ENCODE data around the gene TBC1D32.

Gene TBC1D32

DNA sequence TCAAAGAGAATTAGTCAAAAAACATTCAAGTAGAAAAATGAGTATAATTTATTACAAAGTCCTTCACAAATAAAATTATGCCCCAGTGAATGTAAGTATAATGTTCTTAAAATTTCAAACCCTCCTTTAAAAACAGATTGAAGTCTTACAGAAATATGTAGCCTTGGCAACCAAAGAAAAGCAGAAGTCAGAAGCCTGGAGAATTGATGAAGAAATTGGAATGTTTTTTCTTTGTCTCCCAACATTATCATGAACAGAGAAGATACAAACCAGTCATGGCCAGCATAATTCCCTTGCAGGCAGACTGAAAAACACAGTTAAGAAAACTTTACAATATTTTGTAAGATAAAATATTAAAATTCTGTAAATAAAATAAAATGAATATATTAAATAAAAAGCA lies 221.9 kb downstream of the TBC1D32 start:
- no peaks in the 10 kb centered on the region for H3K36me3 ChIP-seq (replicated peaks in 1 of 2; ENCODE audit: control insufficient read depth in 2 of 2, insufficient read depth in 2 of 2, low read length in 2 of 2)
- no peak overlapping the region for H4K91ac ChIP-seq (ENCODE audit: low read depth, low read length, poor library complexity)
- no peak overlapping the region for H3K23ac ChIP-seq (ENCODE audit: low read depth, low read length, poor library complexity)
- no peak overlapping the region for H3K18ac ChIP-seq (ENCODE audit: low read length)
- no peak overlapping the region for H2BK15ac ChIP-seq (ENCODE audit: low read length)
- H2BK5ac ChIP-seq (ENCODE audit: low read length): no peak overlapping the region
- H2AK5ac ChIP-seq (ENCODE audit: low read depth, low read length): no peak overlapping the region
- DNase-seq (ENCODE audit: low spot score): no peak
- no peaks in the 10 kb centered on the region for H3K9me3 ChIP-seq (replicated peaks in 1 of 2; ENCODE audit: control insufficient read depth in 2 of 2, insufficient read depth in 1 of 2, low read depth in 1 of 2, low read length in 2 of 2)
- H2AFZ ChIP-seq (ENCODE audit: low read length): no peak overlapping the region
- no peak overlapping the region for H3K14ac ChIP-seq (ENCODE audit: low read length)
- H3K4me1 ChIP-seq (ENCODE audit: control insufficient read depth in 2 of 2, insufficient read depth in 1 of 2, low read depth in 1 of 2, low read length in 2 of 2): no peaks in the 10 kb centered on the region
- H3K4me3 ChIP-seq (ENCODE audit: low read length in 2 of 2): no peak overlapping the region
- no peaks in the 10 kb centered on the region for H3K79me1 ChIP-seq (ENCODE audit: low read depth, low read length)
- no peak overlapping the region for H3K27ac ChIP-seq (replicated peaks; ENCODE audit: low read length)
- no peaks in the 10 kb centered on the region for H3K27me3 ChIP-seq (ENCODE audit: control insufficient read depth in 3 of 3, insufficient read depth in 3 of 3, low read depth in 1 of 3, low read length in 3 of 3)
- no peak overlapping the region for H4K8ac ChIP-seq (ENCODE audit: low read depth, low read length)
- no peak overlapping the region for H3K4me2 ChIP-seq (ENCODE audit: insufficient read depth, low read length, poor library complexity, severe bottlenecking)
- H2BK12ac ChIP-seq (ENCODE audit: low read length): no peak overlapping the region
- no peak overlapping the region for H3K9ac ChIP-seq (ENCODE audit: low read depth, low read length, poor library complexity)
- no peak overlapping the region for H2BK120ac ChIP-seq (ENCODE audit: low read depth, low read length)
- no peak overlapping the region for H3K4ac ChIP-seq (ENCODE audit: low read length)

DNA sequence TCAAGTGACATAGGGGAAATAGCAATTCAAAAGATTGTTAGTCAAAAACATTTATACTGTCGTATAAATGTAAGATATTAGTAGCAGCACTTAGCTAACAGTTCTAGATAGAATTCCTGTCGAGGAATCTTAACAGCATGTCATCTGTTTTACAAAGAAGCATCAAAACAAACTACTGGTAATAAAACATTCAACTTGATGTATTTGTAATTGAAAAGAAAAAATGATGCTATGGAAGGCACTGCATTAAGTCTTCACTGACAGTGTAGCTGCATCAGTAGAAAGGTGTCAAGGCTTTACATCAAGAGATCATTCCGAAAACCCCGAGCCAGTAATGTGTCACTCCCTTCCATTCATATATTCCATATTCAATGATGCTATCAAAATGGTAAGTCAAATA lies 223.5 kb downstream of the TBC1D32 start:
- Histone ChIP-seq H2BK15ac (ENCODE audit: low read length) (no peak overlapping the region), H3K14ac (ENCODE audit: low read length) (no peak overlapping the region), H3K4me3 (ENCODE audit: low read length in 2 of 2) (no peak overlapping the region), H3K23ac (ENCODE audit: low read depth, low read length, poor library complexity) (no peak overlapping the region), H3K4ac (ENCODE audit: low read length) (no peak overlapping the region), H2BK120ac (ENCODE audit: low read depth, low read length) (no peak overlapping the region), H3K18ac (ENCODE audit: low read length) (no peak overlapping the region), H2AK5ac (ENCODE audit: low read depth, low read length) (no peak overlapping the region), H3K27me3 (ENCODE audit: control insufficient read depth in 3 of 3, insufficient read depth in 3 of 3, low read depth in 1 of 3, low read length in 3 of 3) (no peaks in the 10 kb centered on the region), H3K79me1 (ENCODE audit: low read depth, low read length) (no peaks in the 10 kb centered on the region), H3K9me3 (replicated peaks in 1 of 2; ENCODE audit: control insufficient read depth in 2 of 2, insufficient read depth in 1 of 2, low read depth in 1 of 2, low read length in 2 of 2) (no peaks in the 10 kb centered on the region), H4K8ac (ENCODE audit: low read depth, low read length) (no peak overlapping the region), H3K36me3 (replicated peaks in 1 of 2; ENCODE audit: control insufficient read depth in 2 of 2, insufficient read depth in 2 of 2, low read length in 2 of 2) (no peaks in the 10 kb centered on the region), H3K4me1 (ENCODE audit: control insufficient read depth in 2 of 2, insufficient read depth in 1 of 2, low read depth in 1 of 2, low read length in 2 of 2) (no peaks in the 10 kb centered on the region), H2BK5ac (ENCODE audit: low read length) (no peak overlapping the region), H2AFZ (ENCODE audit: low read length) (no peak overlapping the region), H3K27ac (replicated peaks; ENCODE audit: low read length) (no peak overlapping the region), H2BK12ac (ENCODE audit: low read length) (no peak overlapping the region), H4K91ac (ENCODE audit: low read depth, low read length, poor library complexity) (no peak overlapping the region), H3K9ac (ENCODE audit: low read depth, low read length, poor library complexity) (no peak overlapping the region), H3K4me2 (ENCODE audit: insufficient read depth, low read length, poor library complexity, severe bottlenecking) (no peak overlapping the region)
- no peak for DNase-seq (ENCODE audit: low spot score)
- WGBS, 2 donors (ENCODE audit: extremely low coverage in 2 of 2, insufficient read length in 2 of 2, insufficient replicate concordance in 1 of 2): no CpG with 5 or more reads among the region's 4 CpGs

DNA sequence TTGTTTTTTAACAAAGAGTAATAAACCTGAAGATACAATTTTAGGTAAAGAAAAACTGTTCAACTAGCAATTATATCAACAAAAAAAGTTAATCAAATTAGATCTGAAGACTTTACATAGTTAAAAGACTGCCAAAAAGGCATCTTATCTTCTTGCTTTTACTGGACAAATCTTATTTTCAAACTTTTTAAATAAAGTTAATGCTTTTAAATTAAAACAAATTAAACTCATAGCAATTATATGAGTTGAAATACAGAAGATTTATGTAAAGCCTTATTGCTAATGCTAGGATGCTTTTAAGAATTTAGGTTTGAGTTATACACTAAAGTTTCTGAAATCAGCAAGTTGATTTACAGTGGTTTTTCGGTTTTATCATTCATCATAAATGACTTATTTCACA lies 227.3 kb downstream of the TBC1D32 start:
- Histone ChIP-seq H4K8ac (ENCODE audit: low read depth, low read length) (no peak overlapping the region), H3K9ac (ENCODE audit: low read depth, low read length, poor library complexity) (no peak overlapping the region), H3K36me3 (replicated peaks in 1 of 2; ENCODE audit: control insufficient read depth in 2 of 2, insufficient read depth in 2 of 2, low read length in 2 of 2) (no peaks in the 10 kb centered on the region), H2BK12ac (ENCODE audit: low read length) (no peak overlapping the region), H3K27me3 (ENCODE audit: control insufficient read depth in 3 of 3, insufficient read depth in 3 of 3, low read depth in 1 of 3, low read length in 3 of 3) (no peaks in the 10 kb centered on the region), H2BK15ac (ENCODE audit: low read length) (no peak overlapping the region), H3K4me1 (ENCODE audit: control insufficient read depth in 2 of 2, insufficient read depth in 1 of 2, low read depth in 1 of 2, low read length in 2 of 2) (no peaks in the 10 kb centered on the region), H2AFZ (ENCODE audit: low read length) (no peak overlapping the region), H3K79me1 (ENCODE audit: low read depth, low read length) (no peaks in the 10 kb centered on the region), H2AK5ac (ENCODE audit: low read depth, low read length) (no peak overlapping the region), H3K23ac (ENCODE audit: low read depth, low read length, poor library complexity) (no peak overlapping the region), H3K4me3 (ENCODE audit: low read length in 2 of 2) (no peak overlapping the region), H3K4ac (ENCODE audit: low read length) (no peak overlapping the region), H3K18ac (ENCODE audit: low read length) (no peak overlapping the region), H4K91ac (ENCODE audit: low read depth, low read length, poor library complexity) (no peak overlapping the region), H2BK5ac (ENCODE audit: low read length) (no peak overlapping the region), H2BK120ac (ENCODE audit: low read depth, low read length) (no peak overlapping the region), H3K27ac (replicated peaks; ENCODE audit: low read length) (no peak overlapping the region), H3K9me3 (replicated peaks in 1 of 2; ENCODE audit: control insufficient read depth in 2 of 2, insufficient read depth in 1 of 2, low read depth in 1 of 2, low read length in 2 of 2) (no peaks in the 10 kb centered on the region), H3K4me2 (ENCODE audit: insufficient read depth, low read length, poor library complexity, severe bottlenecking) (no peak overlapping the region), H3K14ac (ENCODE audit: low read length) (no peak overlapping the region)
- WGBS, 2 donors (ENCODE audit: extremely low coverage in 2 of 2, insufficient read length in 2 of 2, insufficient replicate concordance in 1 of 2): no CpG with 5 or more reads among the region's 1 CpG
- DNase-seq (ENCODE audit: low spot score): no peak

DNA sequence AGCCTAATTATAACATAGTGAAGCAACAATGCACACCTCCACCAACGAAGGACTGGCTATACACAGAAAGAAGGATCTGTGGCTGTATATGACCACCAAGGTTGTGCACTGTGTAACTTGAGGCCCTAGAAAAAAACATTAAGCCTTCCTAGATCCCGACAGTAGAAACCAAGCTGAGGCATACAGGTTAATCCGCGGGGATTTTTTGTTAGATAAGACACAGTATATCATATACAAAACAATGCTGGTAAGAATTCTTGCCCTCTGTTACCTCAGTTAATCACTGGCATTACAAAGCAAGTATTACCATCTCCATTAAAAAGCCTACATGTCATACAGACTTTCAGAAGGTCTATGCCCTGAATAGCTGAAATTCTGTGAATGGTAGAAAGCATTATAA lies 228.8 kb downstream of the TBC1D32 start:
- H3K36me3 ChIP-seq (replicated peaks in 1 of 2; ENCODE audit: control insufficient read depth in 2 of 2, insufficient read depth in 2 of 2, low read length in 2 of 2): no peaks in the 10 kb centered on the region
- no peaks in the 10 kb centered on the region for H3K4me1 ChIP-seq (ENCODE audit: control insufficient read depth in 2 of 2, insufficient read depth in 1 of 2, low read depth in 1 of 2, low read length in 2 of 2)
- no peak overlapping the region for H3K4ac ChIP-seq (ENCODE audit: low read length)
- H3K4me2 ChIP-seq (ENCODE audit: insufficient read depth, low read length, poor library complexity, severe bottlenecking): no peak overlapping the region
- H3K9ac ChIP-seq (ENCODE audit: low read depth, low read length, poor library complexity): no peak overlapping the region
- H2BK15ac ChIP-seq (ENCODE audit: low read length): no peak overlapping the region
- no peak overlapping the region for H3K18ac ChIP-seq (ENCODE audit: low read length)
- no peak overlapping the region for H3K23ac ChIP-seq (ENCODE audit: low read depth, low read length, poor library complexity)
- no peak overlapping the region for H2BK12ac ChIP-seq (ENCODE audit: low read length)
- no peaks in the 10 kb centered on the region for H3K9me3 ChIP-seq (replicated peaks in 1 of 2; ENCODE audit: control insufficient read depth in 2 of 2, insufficient read depth in 1 of 2, low read depth in 1 of 2, low read length in 2 of 2)
- H3K14ac ChIP-seq (ENCODE audit: low read length): no peak overlapping the region
- no peaks in the 10 kb centered on the region for H3K27me3 ChIP-seq (ENCODE audit: control insufficient read depth in 3 of 3, insufficient read depth in 3 of 3, low read depth in 1 of 3, low read length in 3 of 3)
- no peak overlapping the region for H3K27ac ChIP-seq (replicated peaks; ENCODE audit: low read length)
- DNase-seq (ENCODE audit: low spot score): no peak
- H2BK5ac ChIP-seq (ENCODE audit: low read length): no peak overlapping the region
- no peak overlapping the region for H2AK5ac ChIP-seq (ENCODE audit: low read depth, low read length)
- H2BK120ac ChIP-seq (ENCODE audit: low read depth, low read length): no peak overlapping the region
- no peaks in the 10 kb centered on the region for H3K79me1 ChIP-seq (ENCODE audit: low read depth, low read length)
- H2AFZ ChIP-seq (ENCODE audit: low read length): no peak overlapping the region
- H4K91ac ChIP-seq (ENCODE audit: low read depth, low read length, poor library complexity): no peak overlapping the region
- no CpG with 5 or more reads among the region's 4 CpGs for WGBS, 2 donors (ENCODE audit: extremely low coverage in 2 of 2, insufficient read length in 2 of 2, insufficient replicate concordance in 1 of 2)
- no peak overlapping the region for H3K4me3 ChIP-seq (ENCODE audit: low read length in 2 of 2)
- H4K8ac ChIP-seq (ENCODE audit: low read depth, low read length): no peak overlapping the region

Measured in neuronal stem cell (in vitro differentiated cells).